HCT116 (cell line): ENCODE data around the gene ITM2B. TPM values are rescaled to one million over a fixed set of nuclear protein-coding genes. Genes with fewer than 3 reads are reported as not detected.

Experiments used
- total RNA-seq: library from RNA; stranded (reverse); gene quantifications from one replicate; pipeline ENCODE4 v1.2.1, GENCODE V29; 2021; ENCODE audit not compliant: unreplicated experiment

The ITM2B gene
- total RNA-seq, 1 experiment from 2014 or later: 124 TPM

Other genes starting within 250 kb of the ITM2B start
- gene SUCLA2, start 231.9 kb upstream of the ITM2B start, total RNA-seq: 39.1 TPM
- 38.6 TPM for gene NUDT15, start 195.5 kb upstream of the ITM2B start, total RNA-seq
- gene MED4, start 138.1 kb upstream of the ITM2B start, total RNA-seq: 46.9 TPM
- gene RB1, start 70.5 kb downstream of the ITM2B start, total RNA-seq: 36.7 TPM
- 0.12 TPM for gene LPAR6, start 179.9 kb downstream of the ITM2B start, total RNA-seq